ENCODE results near the gene GRK6.

GRK6 gene

DNA sequence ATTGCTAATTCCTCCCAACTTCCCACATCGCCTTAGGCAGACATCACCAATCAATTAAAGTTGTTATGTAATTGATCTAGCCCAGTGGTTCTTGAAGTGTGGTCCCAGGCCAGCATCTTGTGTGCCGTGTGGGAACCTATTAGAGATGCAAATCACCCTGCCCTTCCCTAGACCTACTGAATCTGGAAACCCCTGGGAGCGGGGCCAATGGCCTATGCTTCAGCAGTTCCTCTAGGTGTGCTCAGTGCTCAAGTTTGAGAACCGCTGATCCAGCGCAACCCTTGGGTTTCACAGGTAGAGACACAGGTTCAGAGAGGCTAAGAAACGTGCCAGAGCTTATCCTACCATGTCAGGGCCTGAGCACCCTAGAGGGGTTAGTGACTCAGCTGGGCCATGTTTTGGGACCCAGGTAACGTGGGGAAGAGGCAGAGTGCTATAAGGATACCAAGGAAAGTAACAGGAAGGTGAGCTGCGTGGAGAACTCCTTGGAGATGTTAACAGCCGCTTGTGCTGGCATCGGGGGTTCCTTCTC lies 37.9 kb upstream of the GRK6 start:
- TF ChIP-seq, protein P1, sequence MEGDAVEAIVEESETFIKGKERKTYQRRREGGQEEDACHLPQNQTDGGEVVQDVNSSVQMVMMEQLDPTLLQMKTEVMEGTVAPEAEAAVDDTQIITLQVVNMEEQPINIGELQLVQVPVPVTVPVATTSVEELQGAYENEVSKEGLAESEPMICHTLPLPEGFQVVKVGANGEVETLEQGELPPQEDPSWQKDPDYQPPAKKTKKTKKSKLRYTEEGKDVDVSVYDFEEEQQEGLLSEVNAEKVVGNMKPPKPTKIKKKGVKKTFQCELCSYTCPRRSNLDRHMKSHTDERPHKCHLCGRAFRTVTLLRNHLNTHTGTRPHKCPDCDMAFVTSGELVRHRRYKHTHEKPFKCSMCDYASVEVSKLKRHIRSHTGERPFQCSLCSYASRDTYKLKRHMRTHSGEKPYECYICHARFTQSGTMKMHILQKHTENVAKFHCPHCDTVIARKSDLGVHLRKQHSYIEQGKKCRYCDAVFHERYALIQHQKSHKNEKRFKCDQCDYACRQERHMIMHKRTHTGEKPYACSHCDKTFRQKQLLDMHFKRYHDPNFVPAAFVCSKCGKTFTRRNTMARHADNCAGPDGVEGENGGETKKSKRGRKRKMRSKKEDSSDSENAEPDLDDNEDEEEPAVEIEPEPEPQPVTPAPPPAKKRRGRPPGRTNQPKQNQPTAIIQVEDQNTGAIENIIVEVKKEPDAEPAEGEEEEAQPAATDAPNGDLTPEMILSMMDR (IDR thresholded peaks at IDR 0.05; ENCODE audit: insufficient read depth, low read length, missing control alignments) = no peak
- no peak overlapping the region for H3K4me3 ChIP-seq (ENCODE audit: low read depth, low read length)
- ChIA-PET POLR2A (interaction anchor here (0.6 to 1.7 kb wide), 4 partner anchors 16 to 222 kb away, joined by 3 to 6 read pairs (median 4); no protein-coding TSS in a partner anchor), CTCF (interaction anchor here (1.2 to 35.1 kb wide), 10 partner anchors 7 to 112 kb away, joined by 3 to 853 read pairs (median 38); partner anchors contain the start of genes F12, GRK6, PDLIM7 and PFN3)
- DNase-seq (ENCODE audit: low read depth, low spot score) = no peak

DNA sequence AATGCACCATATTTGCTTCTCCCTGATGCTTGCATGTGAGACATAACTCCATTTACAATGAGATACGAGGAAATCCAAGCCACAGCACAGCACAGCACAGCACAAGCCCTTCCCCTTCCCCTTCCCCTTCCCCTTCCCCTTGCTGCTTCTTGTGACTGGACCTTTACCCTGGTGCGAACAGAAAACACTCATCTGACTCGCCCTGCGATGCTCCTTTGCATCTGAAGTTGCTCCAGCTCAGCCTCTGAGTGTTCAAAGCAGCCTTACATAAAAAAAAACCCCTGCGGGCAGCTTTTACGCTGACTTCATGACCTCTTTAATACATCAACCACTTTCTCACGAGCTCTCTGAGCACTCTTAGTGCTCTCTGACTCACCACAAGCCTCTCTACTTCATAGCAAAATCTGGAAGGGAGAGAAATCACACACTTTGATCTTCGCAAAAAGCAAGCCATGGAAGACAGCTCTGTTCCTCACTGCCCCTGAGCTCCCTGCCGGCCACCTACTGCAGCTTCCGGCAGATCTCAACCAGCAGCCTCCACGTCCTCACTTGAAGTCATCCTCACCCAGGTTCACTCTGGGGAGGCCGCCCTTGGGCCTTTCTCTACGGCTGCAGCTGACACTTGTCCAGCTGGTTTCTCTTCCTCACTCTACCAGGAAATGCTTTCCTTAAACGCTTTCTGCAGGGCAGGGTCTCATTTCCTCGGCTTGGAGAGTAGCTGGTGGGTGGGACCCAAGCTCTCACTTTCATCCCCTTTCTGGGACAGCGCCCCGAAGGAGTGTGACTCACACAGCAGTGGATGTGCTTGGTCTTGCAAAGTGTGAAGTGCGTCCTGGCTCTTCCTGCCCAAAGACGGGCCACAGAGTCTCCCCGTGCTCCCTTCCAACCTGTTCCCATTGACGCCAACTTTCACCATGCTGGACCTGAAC lies 37.0 kb upstream of the GRK6 start:
- CTCF ChIA-PET = interaction anchor here (1.0 to 35.1 kb wide), 23 partner anchors 6 to 415 kb away, joined by 3 to 853 read pairs (median 13); partner anchors contain the start of genes DOK3, F12, GRK6 and LMAN2
- POLR2A ChIA-PET = interaction anchor here (0.6 to 2.4 kb wide), 13 partner anchors 10 to 221 kb away, joined by 3 to 13 read pairs (median 4); partner anchors contain the start of genes LMAN2 and PDLIM7
- 0 out of 2 replicates have a peak overlapping the region, but pooled peaks have one; percentile 2 for H3K4me3 ChIP-seq (ENCODE audit: low read depth, low read length)
- DNase-seq (ENCODE audit: low read depth, low spot score) = peak; percentile 76
- TF ChIP-seq, protein P1 (IDR thresholded peaks at IDR 0.05; ENCODE audit: insufficient read depth, low read length, missing control alignments) = no peak

DNA sequence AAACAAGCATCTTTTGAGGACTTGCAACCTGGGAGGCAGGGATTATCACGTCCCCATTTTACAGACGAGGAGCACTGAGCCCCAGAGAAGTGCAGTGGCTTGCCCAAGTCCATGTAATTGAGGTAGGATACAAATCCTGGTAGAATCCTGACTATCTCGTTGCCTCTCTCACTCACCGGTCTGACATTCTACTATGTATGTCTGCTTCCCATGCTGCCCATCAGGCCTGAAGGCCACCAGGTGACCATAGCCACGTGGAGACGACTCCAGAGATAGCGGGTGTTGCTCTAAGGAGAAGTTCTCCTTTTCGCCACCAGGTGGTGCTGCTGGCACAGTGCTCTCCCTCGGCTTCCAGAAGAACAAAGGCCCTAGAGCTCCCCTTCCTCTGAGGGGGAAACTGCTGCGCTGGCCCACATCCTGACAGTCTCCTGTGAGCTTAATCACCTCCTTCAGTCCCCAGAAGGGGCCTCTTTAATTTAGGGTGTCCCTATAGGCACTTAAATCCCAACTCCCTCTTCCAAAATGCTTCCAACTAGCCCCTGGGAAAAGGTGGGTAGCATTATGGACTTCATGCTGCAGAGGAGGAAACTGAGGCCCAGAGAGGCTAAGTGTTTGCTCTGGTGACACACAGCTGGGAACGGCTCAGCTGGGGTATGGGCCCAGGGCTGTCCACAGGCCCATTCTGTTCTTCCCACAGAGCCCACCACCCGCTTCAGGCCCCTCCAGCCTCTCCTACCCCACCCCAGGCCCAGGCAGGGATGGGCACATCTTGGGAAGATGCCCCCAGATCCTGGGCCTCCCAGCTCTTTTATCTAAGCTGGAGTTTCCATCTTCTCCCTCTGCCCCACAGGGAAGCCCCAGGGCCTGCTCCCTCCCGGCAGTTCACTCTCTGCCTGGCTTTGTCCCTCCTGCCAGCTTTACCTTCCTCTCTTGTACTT lies 35.8 kb upstream of the GRK6 start:
- ChIA-PET CTCF (interaction anchor here (0.7 to 35.1 kb wide), 37 partner anchors 5 to 416 kb away, joined by 3 to 853 read pairs (median 5); partner anchors contain the start of genes DOK3, F12, GRK6 and LMAN2), POLR2A (interaction anchor here (1.3 to 2.4 kb wide), 7 partner anchors 11 to 87 kb away, joined by 3 to 13 read pairs (median 4); no protein-coding TSS in a partner anchor)
- no peak overlapping the region for H3K4me3 ChIP-seq (ENCODE audit: low read depth, low read length)
- no peak for DNase-seq (ENCODE audit: low read depth, low spot score)
- TF ChIP-seq, protein P1 (IDR thresholded peaks at IDR 0.05; ENCODE audit: insufficient read depth, low read length, missing control alignments) = peak; percentile 89

GRCh38 chr5:177392765-177393164 lies 33.7 kb upstream of the GRK6 start:
- TF ChIP-seq, protein P1 (IDR thresholded peaks at IDR 0.05; ENCODE audit: insufficient read depth, low read length, missing control alignments) = no peak
- CTCF ChIA-PET = interaction anchor here (0.7 to 35.1 kb wide), 7 partner anchors 3 to 279 kb away, joined by 3 to 853 read pairs (median 47); partner anchors contain the start of genes F12, GRK6, PFN3 and PRR7

DNA sequence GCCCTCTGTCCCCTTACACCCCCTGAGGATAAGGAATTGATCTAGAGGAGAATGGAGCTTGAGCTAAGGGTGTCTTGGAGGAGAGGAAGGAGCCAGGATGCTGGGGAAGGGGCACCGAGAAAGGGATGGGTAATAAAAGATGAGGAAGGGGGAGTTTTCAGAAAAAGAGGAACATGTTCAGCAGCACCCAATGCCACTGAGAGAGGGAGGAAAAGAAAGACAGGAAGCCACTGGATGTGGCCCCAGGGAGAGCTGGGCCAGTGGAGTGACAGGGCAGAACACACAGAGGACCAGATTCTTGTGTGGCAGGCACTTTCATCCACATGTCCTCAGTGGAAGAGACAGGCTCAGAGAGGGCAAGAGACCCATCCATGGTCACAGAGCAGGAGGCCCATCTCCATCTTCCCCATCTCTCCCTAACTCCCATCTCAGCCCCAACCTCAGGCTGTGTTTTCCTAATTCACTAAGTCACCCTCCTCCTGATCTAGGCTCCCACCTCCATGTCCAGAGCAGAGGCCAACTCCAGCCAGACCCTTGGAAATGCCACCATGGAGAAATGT lies 33.2 kb upstream of the GRK6 start:
- TF ChIP-seq, protein P1 (IDR thresholded peaks at IDR 0.05; ENCODE audit: insufficient read depth, low read length, missing control alignments) = no peak
- CTCF ChIA-PET = interaction anchor here (1.0 to 35.1 kb wide), 6 partner anchors 3 to 280 kb away, joined by 3 to 853 read pairs (median 230); partner anchors contain the start of genes F12, GRK6, PFN3 and PRR7
- no peak overlapping the region for H3K4me3 ChIP-seq (ENCODE audit: low read depth, low read length)
- POLR2A ChIA-PET = no interaction called here
- no peak for DNase-seq (ENCODE audit: low read depth, low spot score)

More at GRCh38 chr5:177392765-177393164, 33.7 kb upstream of the GRK6 start:
- H3K4me3 ChIP-seq (ENCODE audit: low read depth, low read length) = no peak overlapping the region
- no peak for DNase-seq (ENCODE audit: low read depth, low spot score)
- POLR2A ChIA-PET = no interaction called here
